Keratinocyte (primary cell): ENCODE measurements around the gene FABP7. TPM values are rescaled to one million over a fixed set of nuclear protein-coding genes. Genes with fewer than 3 reads are reported as not detected.
A peak's percentile ranks its signal among the peaks of the same experiment; 100 is the strongest.

ENCODE experiments used
- DNase-seq: peaks from one replicate; pipeline ENCODE4 v3.0.0-alpha.2; 2011; ENCODE audit warnings: low read depth, missing footprints, low spot score
- FAIRE-seq: peaks from 2 replicates; lab custom pipeline; 2011; peaks lifted over from hg19 to GRCh38; lab: Jason Lieb, UNC
- H2AFZ ChIP-seq: 2 replicates; pipeline ENCODE4 v1.6.0; 2012; ENCODE audit warnings: low read length, control low read depth, inconsistent platforms; ENCODE audit not compliant: control insufficient read depth
- H3K27ac ChIP-seq: 2 replicates; pipeline ENCODE4 v1.5.1; 2011; ENCODE audit warnings: low read length; ENCODE audit not compliant: control insufficient read depth, insufficient read depth
- H3K27me3 ChIP-seq: 3 replicates; pipeline ENCODE4 v1.6.0; 2011; ENCODE audit warnings: low read length; ENCODE audit not compliant: control insufficient read depth, insufficient read depth; ENCODE audit errors: extremely low read depth
- H3K36me3 ChIP-seq, 2 experiments: 2 replicates in 1 of 2; 3 replicates in 1 of 2; pipeline ENCODE4 v1.5.1; 2011; ENCODE audit warnings: low read length in 2 of 2, mild to moderate bottlenecking in 1 of 2; ENCODE audit not compliant: control insufficient read depth in 2 of 2, insufficient read depth in 2 of 2; ENCODE audit errors: extremely low read depth in 1 of 2
- H3K4me1 ChIP-seq: 3 replicates; pipeline ENCODE4 v1.5.1; 2011; ENCODE audit warnings: low read length; ENCODE audit not compliant: control insufficient read depth, insufficient read depth; ENCODE audit errors: extremely low read depth
- H3K4me2 ChIP-seq: 3 replicates; pipeline ENCODE4 v1.6.0; 2011; ENCODE audit warnings: low read depth, low read length; ENCODE audit not compliant: control insufficient read depth, insufficient read depth; ENCODE audit errors: extremely low read depth
- H3K4me3 ChIP-seq, 3 experiments: fragments of 200-600 bp in 1 of 3; sonication (generic) in 1 of 3; 2 replicates in 2 of 3; 3 replicates in 1 of 3; pipeline ENCODE4 v1.5.1; 2011 to 2016; ENCODE audit warnings: low read length in 3 of 3, mild to moderate bottlenecking in 3 of 3, control low read depth in 2 of 3, inconsistent platforms in 1 of 3, low read depth in 1 of 3, mixed read lengths in 1 of 3, mixed run types in 1 of 3, moderate library complexity in 1 of 3; ENCODE audit not compliant: control insufficient read depth in 2 of 3, insufficient read depth in 2 of 3; ENCODE audit errors: extremely low read depth in 1 of 3
- H3K79me2 ChIP-seq: 2 replicates; pipeline ENCODE4 v1.6.0; 2012; ENCODE audit warnings: low read length; ENCODE audit not compliant: control insufficient read depth, insufficient read depth
- H3K9ac ChIP-seq: 3 replicates; pipeline ENCODE4 v1.6.0; 2011; ENCODE audit warnings: low read length; ENCODE audit not compliant: control insufficient read depth, insufficient read depth; ENCODE audit errors: extremely low read depth
- H3K9me1 ChIP-seq: 3 replicates; pipeline ENCODE4 v1.6.0; 2011; ENCODE audit warnings: low read length; ENCODE audit not compliant: control insufficient read depth, insufficient read depth; ENCODE audit errors: extremely low read depth
- H3K9me3 ChIP-seq: 2 replicates; pipeline ENCODE4 v1.5.1; 2012; ENCODE audit warnings: low read depth, low read length; ENCODE audit not compliant: control insufficient read depth
- H4K20me1 ChIP-seq: 3 replicates; pipeline ENCODE4 v1.6.0; 2011; ENCODE audit warnings: low read length; ENCODE audit not compliant: control insufficient read depth, insufficient read depth; ENCODE audit errors: extremely low read depth
- EZH2 ChIP-seq: IDR thresholded peaks from one replicate; pipeline ENCODE4 v1.6.1; 2012; ENCODE audit warnings: inconsistent platforms, mild to moderate bottlenecking, low read length, moderate library complexity
- dilution Hi-C: fragments of 300-500 bp; cut with MboI; formaldehyde crosslinking; loops from one replicate; pipeline ENCODE4 v1.7.0; 2020; ENCODE audit warnings: low sequenced_read_pairs; ENCODE audit not compliant: extremely low pct_ligation_motif_present
- polyA plus RNA-seq, 5 experiments: library from polyadenylated mRNA; depleted of rRNA in 3 of 5; stranded (reverse) in 3 of 5; stranded (forward) in 1 of 5; unstranded in 1 of 5; fragments of >200 nt; gene quantifications; 1 replicate in 1 of 5; 2 replicates in 3 of 5; 3 replicates in 1 of 5; pipeline versions ENCODE4 v1.2.1 to v1.2.3, GENCODE V29; 2011 to 2012; ENCODE audit warnings: missing spikeins in 2 of 5, low read depth in 1 of 5, low replicate concordance in 1 of 5
- TF ChIP-seq, protein P1 (sequence below), 3 experiments: IDR thresholded peaks in 1 of 3; conservative IDR thresholded peaks in 1 of 3; optimal IDR thresholded peaks in 1 of 3; 2 replicates in 2 of 3; 3 replicates in 1 of 3; pipeline versions ENCODE3 to v1.5.1; 2011; ENCODE audit warnings: low read length in 3 of 3, mild to moderate bottlenecking in 3 of 3, moderate library complexity in 2 of 3, control low read depth in 1 of 3, inconsistent platforms in 1 of 3; ENCODE audit not compliant: insufficient read depth in 2 of 3; ENCODE audit errors: extremely low read depth in 1 of 3

Gene FABP7
- polyA plus RNA-seq, 1 donor (not counting 4 experiments of a cell fraction or from before 2014, with no cell fraction given) = not detected

DNA sequence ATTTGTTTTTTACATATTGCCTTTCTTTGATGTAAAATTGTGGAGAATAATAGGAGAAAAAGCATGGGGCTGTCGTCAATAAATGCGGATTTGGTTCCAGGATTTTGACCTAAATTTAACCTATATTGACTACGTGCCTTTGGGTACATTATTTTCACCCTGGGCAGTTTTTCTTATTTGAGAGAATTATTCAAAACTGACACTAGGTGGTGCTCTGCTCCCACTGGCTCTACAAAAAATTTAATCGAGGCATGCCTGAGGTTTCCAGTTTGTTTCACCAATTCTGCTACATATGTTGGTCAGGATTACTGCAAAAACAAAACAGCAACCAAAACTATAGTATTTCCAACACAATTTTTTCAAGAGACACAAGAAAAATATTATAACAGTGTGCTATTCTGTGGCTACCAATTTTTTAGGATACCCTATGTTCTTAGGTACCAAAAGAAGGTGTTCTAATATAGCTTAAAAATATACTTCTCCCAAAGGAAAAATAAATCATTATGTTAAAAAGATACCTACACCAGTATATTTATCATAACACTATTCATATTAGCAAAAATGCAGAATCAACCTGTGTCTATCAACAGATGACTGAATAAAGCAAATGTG is 48.6 kb upstream of the FABP7 start:
- Histone ChIP-seq H3K9ac (no peak overlapping the region), H2AFZ (no peak overlapping the region), H3K9me1 (no peaks in the 10 kb centered on the region), H3K9me3 (no peaks in the 10 kb centered on the region), H3K27me3 (no peaks in the 10 kb centered on the region), H3K36me3 (no peaks in the 10 kb centered on the region), H3K27ac (no peak overlapping the region), H3K4me1 (peaks cover 11% of the 10 kb centered on the region), H3K4me3 (no peak overlapping the region), H3K79me2 (no peaks in the 10 kb centered on the region), H3K4me2 (no peak overlapping the region), H4K20me1 (no peaks in the 10 kb centered on the region)
- DNase-seq = no peak
- dilution Hi-C loops = no loop called here
- TF ChIP-seq EZH2 = no peak
- TF ChIP-seq, protein P1, sequence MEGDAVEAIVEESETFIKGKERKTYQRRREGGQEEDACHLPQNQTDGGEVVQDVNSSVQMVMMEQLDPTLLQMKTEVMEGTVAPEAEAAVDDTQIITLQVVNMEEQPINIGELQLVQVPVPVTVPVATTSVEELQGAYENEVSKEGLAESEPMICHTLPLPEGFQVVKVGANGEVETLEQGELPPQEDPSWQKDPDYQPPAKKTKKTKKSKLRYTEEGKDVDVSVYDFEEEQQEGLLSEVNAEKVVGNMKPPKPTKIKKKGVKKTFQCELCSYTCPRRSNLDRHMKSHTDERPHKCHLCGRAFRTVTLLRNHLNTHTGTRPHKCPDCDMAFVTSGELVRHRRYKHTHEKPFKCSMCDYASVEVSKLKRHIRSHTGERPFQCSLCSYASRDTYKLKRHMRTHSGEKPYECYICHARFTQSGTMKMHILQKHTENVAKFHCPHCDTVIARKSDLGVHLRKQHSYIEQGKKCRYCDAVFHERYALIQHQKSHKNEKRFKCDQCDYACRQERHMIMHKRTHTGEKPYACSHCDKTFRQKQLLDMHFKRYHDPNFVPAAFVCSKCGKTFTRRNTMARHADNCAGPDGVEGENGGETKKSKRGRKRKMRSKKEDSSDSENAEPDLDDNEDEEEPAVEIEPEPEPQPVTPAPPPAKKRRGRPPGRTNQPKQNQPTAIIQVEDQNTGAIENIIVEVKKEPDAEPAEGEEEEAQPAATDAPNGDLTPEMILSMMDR (optimal IDR thresholded peaks at IDR 0.05 in 1 of 3, IDR thresholded peaks at IDR 0.05 in 1 of 3, conservative IDR thresholded peaks at IDR 0.05 in 1 of 3; ENCODE audit: extremely low read depth in 1 of 3, insufficient read depth in 2 of 3, low read length in 3 of 3) = peak; percentile 45 to 70 (median 56)
- peak; percentile 78 for FAIRE-seq

DNA sequence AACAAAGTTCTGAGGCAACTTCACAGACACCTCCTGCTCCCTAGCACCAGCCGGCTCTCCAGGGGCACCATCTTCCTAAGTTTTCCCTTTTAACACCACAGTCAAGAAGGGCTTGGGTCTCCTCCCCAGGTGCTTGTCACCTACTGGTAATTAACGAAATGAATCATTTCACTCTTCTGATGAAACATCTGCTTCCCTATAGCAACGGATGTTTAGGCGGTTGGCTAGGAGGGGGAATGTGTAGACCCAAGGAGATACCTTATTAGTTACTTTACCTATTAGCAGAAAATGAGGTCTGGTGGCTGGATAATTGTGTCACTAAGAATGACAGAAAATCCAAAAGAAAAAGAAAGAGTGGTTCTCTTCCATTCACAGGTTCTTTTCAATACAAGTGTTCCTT is 46.3 kb upstream of the FABP7 start:
- DNase-seq (no peak), FAIRE-seq (no peak)
- H3K27me3 ChIP-seq = no peaks in the 10 kb centered on the region
- no peaks in the 10 kb centered on the region for H3K9me3 ChIP-seq
- no peak overlapping the region for H3K9ac ChIP-seq
- no peak overlapping the region for H2AFZ ChIP-seq
- H3K36me3 ChIP-seq = no peaks in the 10 kb centered on the region
- no peak overlapping the region for H3K4me2 ChIP-seq
- dilution Hi-C loops = no loop called here
- TF ChIP-seq, protein P1 (optimal IDR thresholded peaks at IDR 0.05 in 1 of 3, IDR thresholded peaks at IDR 0.05 in 1 of 3, conservative IDR thresholded peaks at IDR 0.05 in 1 of 3; ENCODE audit: extremely low read depth in 1 of 3, insufficient read depth in 2 of 3, low read length in 3 of 3) = no peak
- no peak for TF ChIP-seq EZH2
- no peak overlapping the region for H3K27ac ChIP-seq
- H3K79me2 ChIP-seq = no peaks in the 10 kb centered on the region
- no peaks in the 10 kb centered on the region for H3K9me1 ChIP-seq
- H3K4me1 ChIP-seq = peaks cover 20% of the 10 kb centered on the region
- no peaks in the 10 kb centered on the region for H4K20me1 ChIP-seq
- no peak overlapping the region for H3K4me3 ChIP-seq
